Ovary (tissue), 3 donors: ENCODE data around the gene GORASP2.

Source experiments
- CTCF ChIP-seq, 3 donors: fragments of 450-650 bp in 2 of 3; fragments of 200-600 bp in 1 of 3; IDR thresholded peaks; one replicate each; pipeline versions ENCODE4 v1.5.1 to v1.8.0; 2016 to 2022; ENCODE audit warnings: antibody characterized with exemption in 3 of 3, mild to moderate bottlenecking in 1 of 3
- EP300 ChIP-seq: sonication (generic); formaldehyde crosslinking; IDR thresholded peaks from one replicate; pipeline ENCODE4 v1.6.1; 2017; ENCODE audit warnings: antibody characterized with exemption
- POLR2A ChIP-seq: fragments of 450-650 bp; IDR thresholded peaks from one replicate; pipeline ENCODE4 v1.6.1; 2017; ENCODE audit warnings: antibody characterized with exemption, mild to moderate bottlenecking, moderate library complexity
- donor health status: DM: no; HTN: no; CAD: no.

GRCh38 chr2:170986566-170987258 lies 57.7 kb downstream of the GORASP2 start:
- no peak for TF ChIP-seq POLR2A
- TF ChIP-seq CTCF (IDR thresholded peaks at IDR 0.05), result no peak
- no peak for TF ChIP-seq EP300
